Measurements from ENCODE around the gene WDR73. TPM values are rescaled to one million over a fixed set of nuclear protein-coding genes. Genes with fewer than 3 reads are reported as not detected.
"Not testable (repeated sequence)": the region's sequence is repeated elsewhere in the genome, so short reads cannot be mapped to it uniquely, and the experiment has no call there.

WDR73 gene
- polyA plus RNA-seq, 12 donors: 14.2 to 29.9 (median 17.5) TPM; not detected in 1

DNA sequence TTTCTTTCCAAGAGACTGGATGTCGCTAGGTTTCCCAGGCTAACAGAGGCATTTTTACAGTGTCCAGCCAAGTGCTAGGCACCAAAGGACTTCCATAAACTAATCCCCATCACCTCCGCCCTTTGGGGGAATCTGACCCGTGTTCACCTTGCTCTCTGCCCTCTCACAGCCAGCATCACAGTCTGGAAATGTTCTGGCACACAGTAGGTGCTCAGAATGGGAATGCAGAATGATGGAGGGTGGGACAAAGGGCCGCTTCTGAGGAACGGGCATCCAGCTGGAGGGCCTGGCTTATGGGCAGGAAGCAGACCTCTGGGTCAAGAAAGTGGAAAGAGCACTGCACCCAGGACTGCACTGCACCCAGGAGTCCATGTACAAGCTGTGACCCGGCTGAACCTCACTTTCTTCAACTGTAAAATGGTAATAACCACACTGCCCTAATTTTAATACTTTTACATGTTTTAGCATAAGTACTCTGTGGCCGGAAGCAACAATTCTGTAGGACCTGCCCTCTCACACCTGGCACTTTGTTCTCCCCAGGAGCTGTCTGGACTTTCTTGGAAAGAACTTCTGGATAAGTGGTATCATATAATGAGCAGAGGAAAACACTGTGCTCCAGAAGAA, 4.8 kb upstream of the WDR73 start:
- DNase-seq: no peak

DNA sequence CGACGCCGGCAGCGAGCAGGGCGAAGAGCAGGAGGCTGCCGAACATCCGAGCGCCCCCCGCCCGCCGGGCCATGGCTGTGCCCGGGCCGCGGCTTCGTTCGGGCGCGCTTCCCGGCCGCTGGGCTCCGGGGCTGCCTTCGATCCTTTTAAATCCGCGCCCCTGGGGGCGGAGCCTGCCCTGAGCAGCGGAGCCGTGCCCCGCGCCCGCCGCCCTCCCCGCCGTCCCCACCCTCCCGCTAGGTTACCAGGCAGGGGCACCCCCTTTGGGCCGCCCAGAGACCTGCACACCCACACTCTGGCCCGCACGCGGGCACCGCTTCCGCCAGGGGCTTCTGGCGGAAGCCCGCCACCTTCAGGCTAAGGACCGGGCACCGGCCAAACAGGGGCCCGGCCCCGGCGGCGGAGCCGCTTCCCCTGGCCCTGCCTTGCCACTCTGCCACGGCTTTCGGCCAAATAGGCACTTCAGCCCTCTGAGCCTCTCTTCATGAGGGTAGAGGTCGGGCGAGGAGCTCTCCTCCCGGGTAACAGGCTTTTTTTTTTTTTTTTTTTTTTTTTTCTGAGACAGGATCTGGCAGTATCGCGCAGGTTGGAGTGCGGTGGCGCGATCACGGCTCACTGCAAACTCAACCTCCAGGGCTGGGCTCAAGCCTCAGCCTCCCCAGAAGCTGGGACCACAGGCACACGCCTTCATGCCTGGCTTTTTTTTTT, 4.2 kb upstream of the WDR73 start, which contains the start of gene NMB:
Gene NMB, minus strand, starts transcription at position 120 of the 708 bp plus-strand sequence. Its CDS starts 47 bp downstream, at position 73.
- DNase-seq: peak; percentile 59

DNA sequence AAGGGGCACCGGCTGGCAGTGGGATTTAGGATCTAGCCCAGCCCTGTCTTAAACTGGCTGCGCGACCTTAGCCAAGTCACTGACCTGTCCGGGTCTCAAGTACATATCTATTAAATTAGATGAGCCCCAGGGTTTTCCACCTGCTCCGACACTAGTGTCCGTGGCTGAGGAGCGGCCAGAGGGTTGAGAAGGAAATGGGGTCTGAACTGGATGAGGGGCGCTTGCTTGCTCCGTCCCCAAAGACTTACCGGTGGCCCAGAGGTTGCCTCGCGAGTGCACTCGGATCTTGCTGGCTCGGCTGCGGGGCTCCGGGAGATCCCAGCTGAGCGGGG, 3.6 kb upstream of the WDR73 start:
- DNase-seq: no peak

DNA sequence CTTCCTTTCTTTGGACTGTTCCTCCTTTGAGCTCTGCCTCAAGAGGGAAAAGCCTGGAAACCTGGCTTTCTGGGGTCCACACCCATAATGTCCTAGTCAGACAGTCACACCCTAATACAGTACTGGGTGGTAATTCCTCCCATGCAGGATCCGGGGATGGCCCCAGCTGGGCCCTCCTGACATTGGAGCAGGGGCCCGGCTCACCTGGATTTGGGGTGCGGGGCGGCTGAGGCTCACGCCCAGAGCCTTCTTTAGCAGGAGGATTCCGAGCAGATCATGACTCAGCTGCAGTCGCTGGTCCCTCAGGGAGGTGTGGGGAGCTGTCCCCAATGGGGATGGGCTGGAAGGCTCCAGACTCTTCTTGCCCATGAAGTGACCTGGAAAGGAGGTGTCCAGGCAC, 2.9 kb upstream of the WDR73 start:
- DNase-seq: no peak

DNA sequence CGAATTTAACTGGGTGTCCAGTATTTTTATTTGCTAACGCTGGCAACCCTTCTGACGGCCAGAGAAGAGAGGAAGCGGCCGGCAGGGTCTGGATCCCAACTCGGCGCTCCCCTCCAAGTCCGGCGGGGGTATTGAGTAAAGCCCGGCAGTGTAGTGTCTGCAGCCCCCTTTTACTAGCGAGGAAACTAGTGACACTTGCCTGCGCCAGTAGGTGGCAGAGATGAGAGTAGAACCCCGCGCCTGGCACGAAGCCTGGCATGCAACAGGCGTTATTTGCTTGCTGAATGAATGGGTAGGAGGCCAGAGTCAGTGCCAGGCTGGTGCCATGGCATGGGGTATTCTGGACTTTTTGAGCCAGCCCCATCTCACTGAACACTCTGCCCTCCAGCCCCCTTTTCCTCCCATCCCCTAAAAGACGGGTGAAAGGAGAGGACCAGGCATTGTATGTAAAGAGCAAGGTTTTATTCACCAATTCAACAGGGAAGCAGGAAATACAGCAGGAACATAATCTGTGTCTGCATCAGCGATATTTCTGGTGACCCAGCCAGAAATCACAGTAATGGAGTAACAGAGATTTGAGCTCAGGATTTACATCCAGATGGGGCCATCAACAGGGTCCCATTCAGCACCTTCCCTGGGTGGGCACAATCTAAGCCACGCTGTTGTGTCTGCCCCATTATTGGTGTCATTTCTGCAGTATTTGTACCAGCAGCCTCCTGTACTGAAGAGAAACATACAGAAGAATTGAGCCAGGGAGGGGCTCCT, 788 bp upstream of the WDR73 start:
- peak; percentile 70 for DNase-seq

DNA sequence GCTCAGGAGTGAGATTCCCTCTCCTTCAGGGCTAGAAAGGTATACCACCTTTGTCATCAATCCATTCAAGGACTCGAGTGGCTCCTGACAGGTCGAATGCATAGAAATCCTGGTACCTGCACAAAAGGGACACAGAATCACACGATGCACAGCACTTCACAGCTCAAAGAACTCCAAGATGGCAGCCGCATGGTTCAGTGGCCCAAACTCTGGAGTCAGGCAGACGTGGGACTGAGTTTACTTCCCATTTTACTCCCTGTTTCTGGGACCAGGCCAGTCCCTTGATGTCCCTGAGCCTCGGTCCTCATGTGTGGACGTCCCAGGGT, 536 bp downstream of the WDR73 start:
- DNase-seq: no peak

DNA sequence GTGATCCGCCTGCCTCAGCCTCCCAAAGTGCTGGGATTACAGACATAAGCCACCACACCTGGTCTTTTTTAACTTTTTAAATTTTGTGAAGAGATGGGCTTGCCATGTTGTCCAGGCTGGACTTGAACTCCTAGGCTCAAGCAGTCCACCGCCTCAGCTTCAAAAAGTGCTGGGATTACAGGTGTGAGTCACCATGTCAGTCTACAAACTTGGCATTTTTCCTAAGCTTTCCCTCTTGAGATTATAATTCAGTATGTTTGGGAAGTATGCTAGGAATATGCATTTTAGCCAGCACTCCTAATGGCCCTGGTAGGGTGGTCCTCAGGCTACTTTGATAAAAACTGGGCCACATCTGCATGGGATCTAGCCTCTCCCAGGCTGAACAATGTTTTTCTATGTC, 4.4 kb downstream of the WDR73 start:
- DNase-seq: no peak

DNA sequence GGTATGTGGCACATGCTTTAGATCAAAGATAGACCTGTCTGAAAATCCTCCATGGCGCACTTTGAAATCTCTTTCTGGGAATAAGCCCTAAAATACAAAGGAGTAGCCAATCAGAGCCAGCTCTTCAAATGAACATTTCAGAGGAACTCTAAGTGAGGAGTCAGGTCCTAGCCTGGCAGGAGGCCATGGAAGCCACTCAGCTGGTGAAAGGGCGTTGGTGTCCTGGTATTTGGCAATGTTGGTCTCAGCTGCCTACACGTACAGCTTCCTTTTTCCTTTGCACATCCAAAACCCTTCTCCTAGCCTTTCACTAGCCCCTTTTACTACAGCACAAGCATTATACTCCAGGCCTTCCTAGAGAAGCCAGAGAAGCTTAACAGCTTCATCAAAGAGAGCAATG, 5.5 kb downstream of the WDR73 start:
- no peak for DNase-seq

DNA sequence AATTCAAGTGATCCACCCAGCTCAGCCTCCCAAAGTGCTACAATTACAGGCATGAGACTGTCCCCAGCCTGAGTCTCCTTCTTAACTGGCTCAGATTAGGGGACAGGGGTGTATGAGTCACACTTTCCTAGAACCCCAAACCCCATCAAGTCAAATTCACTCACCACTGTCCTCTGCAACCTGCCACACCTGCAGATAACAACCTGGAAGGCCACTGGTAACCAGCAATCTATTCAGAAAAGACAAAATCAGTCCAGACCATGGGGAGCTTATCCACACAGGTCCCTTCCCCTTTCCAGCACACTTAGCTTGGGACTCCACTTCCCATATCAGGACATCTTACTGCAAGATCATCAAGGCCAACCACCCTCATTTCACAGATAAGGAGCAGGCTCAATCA, 6.4 kb downstream of the WDR73 start:
- no peak for DNase-seq

DNA sequence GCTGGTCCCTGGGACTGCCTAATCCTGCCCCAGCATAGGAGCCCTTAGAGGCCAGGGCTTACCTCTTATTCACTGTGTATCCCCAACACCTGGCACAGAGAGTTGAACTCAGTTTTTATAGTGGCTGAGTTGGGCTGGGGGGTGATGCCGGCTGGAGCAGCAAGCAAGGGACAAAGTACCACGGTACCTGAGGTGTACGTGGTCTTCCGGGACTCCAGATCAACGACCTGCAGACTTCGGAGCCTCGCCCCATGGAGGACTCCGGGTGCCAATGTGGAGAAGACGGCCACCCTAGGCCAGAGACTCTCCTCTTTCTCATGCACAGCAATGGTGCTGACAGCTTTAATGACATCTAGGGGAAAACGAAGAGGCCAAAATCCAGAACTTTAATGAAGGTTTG, 8.1 kb downstream of the WDR73 start:
- no peak for DNase-seq

DNA sequence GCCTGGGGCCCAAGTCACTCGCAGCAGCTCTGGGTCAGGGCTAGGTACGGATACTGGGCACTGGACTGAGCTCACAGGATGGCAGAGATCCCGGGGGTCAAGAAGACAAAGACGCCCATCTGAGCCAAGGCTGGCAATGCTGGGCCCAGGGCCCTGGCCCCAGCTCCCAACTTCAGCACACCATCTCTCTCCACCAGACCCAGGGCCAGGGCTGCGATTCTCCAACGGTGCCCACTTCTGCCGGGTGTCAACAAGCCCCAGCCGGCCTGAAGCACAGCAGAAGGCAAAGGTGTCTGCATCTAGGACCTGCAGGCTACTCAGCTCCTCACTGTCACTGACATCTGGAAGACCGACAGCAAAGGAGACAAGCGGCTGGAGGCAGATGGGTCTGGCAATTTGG, 8.6 kb downstream of the WDR73 start:
- DNase-seq: no peak

DNA sequence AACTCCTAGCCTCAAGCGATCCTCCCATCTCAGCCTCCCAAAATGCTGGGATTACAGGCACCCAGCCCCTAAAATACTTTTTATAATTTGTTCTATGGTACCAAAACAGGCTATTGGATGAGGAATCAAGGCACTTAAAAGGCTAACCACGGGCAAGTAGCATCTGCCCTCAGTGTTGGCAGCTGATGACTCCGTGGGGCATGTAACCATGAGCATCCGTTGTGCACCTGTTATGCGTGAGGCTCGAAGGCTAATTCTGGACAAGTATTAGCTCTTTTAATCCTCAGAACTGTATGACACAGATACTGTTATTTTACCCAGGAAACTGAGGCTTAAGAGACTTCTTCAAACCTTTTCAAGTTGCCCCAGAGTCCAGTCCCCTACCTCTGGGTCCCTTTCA, 10.2 kb downstream of the WDR73 start:
- DNase-seq: no peak

DNA sequence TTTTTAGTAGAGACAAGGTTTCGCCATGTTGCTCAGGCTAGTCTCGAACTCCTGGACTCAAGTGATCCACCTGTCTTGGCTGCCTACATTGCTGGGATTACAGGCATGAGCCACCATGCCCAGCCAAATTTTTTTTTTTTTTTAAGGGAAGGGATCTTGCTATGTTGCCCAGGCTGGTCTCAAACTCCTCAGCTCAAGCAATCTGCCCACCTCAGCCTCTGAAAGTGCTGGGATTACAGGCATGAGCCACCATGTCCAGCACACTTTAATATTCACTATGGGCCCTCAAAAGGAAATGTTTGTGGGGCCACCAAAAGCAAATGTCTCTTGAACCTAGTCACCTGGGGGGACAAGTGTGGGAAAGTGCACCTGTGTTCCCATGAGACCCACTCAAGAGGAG, 11.4 kb downstream of the WDR73 start:
- not testable (repeated sequence) for DNase-seq

DNA sequence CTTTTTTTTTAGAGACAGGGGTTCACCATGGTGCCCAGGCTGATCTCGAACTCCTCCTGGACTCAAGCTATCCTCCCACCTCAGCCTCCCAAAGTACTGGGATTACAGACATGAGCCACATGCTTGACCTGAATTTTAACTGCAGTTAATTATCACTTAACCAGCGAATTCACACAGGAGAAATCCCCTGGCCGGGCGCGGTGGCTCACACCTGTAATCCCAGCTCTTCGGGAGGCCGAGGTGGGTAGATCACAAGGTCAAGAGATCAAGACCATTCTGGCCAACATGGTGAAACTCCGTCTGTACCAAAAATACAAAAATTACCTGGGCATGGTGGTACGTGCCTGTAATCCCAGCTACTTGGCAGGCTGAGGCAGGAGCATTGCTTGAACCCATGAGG, 12.2 kb downstream of the WDR73 start:
- not testable (repeated sequence) for DNase-seq

DNA sequence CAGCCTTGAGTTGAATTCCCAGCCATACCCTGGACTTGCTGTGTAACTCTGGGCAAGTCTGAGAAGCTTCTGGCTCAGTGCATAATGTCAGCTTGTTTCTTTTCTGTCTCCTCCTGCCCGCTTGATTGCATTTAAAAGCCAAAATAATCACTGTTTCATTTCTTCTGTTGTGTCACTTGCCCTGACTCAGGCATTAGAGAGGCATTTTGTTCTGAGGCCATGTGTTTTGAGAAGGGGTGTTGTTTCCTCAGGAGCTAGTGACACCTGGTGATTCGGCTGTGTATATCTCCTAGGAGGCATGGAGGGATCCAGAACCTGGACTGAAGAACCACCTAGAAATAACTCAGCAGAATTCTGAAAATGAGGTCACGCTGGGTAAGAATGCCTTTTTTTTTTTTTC, 16.0 kb downstream of the WDR73 start:
- DNase-seq: no peak

DNA sequence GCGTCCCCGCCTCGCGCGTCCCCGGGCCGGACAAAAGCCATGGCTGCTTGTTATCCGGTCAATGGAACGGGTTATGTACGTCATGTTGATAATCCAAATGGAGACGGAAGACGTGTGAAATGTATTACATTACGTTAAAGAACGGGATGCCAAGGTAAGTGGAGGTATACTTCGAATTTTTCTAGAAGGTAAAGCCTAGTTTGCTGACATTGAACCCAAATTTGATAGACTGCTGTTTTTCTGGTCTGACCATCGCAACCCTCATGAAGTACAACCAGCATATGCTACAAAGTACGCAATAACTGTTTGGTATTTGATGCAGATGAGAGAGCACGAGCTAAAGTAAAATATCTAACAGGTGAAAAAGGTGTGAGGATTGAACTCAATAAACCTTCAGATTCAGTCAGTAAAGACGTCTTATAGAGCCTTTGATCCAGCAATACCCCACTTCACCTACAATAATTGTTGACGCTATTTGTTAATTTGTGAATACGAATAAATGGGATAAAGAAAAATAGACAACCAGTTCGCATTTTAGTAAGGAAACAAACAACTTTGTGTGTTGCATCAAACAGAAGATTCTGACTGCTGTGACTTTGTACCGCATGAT, 19.8 kb downstream of the WDR73 start:
- DNase-seq: no peak

DNA sequence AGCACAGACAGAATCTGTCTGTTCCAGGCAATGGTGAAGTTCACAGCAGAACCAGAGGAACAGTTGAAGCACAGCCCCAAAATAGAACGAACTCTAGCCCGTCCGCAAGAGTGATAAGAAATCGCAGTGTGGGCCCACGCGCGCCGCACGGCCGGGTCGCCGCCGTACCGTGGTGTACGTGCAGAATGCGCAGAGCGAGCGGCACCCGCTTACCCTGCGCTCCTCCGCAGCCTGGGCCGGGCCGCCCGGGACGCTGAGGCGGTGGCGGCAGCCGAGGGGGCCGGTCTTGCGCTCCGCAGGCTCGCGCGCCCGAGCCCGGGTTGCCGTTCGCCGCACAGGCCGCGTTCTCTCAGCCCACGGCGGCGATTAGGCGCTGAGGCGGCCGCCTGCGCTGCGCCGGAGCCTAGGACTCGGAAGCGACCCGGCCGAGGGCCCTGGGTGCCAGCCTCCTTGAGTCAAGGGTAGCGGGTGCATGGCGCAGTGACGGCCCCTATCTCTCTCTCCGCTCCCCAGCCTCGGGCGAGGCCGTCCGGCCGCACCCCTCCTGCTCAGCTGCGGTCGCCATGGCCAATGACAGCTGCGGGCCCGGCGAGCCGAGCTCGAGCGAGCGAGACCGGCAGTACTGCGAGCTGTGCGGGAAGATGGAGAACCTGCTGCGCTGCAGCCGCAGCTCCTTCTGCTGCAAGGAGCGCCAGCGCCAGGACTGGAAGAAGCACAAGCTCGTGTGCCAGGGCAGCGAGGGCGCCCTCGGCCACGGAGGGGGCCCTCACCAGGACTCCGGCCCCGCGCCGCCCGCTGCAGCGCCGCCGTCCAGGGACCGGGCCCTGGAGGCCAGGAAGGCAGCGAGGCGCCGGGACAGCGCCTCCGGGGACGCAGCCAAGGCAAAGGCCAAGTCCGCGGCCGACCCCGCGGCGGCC, 20.5 kb downstream of the WDR73 start:
- peak; percentile 77 for DNase-seq

DNA sequence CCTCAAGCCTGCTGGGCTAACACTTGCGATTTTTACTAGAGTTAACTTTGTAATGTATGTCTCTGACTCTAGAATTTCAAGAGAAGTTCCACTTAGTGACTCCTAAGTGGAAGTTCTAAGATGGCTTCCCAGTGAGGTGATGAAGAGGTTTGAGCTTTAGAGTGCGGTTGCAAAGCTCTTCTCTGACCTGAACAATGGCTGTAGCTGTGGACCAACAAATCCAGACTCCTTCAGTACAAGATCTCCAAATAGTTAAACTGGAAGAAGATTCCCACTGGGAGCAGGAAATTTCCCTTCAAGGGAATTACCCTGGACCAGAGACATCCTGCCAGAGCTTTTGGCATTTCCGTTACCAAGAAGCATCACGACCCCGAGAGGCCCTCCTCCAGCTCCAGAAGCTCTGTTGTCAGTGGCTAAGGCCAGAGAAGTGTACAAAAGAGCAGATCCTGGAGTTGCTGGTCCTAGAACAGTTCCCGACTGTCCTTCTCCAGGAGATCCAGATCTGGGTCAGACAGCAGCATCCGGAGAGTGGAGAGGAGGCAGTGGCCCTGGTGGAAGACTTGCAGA, 22.3 kb downstream of the WDR73 start:
- DNase-seq: no peak

DNA sequence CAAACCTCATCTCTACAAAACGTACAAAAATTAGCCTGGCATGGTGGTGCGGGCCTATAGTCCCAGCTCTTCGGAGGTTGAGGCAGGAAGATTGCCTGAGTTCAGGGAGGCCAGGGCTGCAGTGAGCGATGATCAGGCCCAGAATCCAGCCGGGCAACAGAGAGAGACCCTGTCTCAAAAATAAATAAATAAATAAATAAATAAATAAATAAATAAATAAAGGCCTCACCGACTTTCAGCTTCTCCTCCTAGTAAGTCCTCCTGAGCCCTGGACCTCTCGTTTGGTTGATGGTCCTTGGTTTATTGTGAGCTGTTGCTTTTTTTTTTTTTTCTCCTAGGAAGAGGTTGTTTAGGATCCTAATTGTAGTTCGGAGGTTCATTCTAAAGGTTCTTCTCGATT, 25.1 kb downstream of the WDR73 start:
- DNase-seq: no peak

DNA sequence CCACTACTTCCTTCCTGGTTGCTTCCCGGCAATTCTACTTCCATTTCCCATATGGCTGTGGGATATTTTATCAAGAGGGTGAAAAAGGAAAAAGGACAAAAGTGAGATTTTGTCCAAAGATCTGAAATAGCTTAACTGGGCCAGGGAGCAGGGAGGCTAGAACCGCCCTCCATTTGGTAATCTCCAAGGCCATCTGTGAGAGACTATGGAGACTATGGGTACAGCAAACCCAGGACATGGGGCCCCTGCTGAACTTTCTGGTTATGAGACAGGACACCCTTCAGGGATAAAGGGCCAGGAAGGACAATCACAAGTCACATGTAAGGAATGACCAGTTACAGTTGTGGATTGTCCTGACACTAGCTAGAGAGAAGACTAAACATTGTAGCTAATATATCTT, 29.0 kb downstream of the WDR73 start:
- no peak for DNase-seq

DNA sequence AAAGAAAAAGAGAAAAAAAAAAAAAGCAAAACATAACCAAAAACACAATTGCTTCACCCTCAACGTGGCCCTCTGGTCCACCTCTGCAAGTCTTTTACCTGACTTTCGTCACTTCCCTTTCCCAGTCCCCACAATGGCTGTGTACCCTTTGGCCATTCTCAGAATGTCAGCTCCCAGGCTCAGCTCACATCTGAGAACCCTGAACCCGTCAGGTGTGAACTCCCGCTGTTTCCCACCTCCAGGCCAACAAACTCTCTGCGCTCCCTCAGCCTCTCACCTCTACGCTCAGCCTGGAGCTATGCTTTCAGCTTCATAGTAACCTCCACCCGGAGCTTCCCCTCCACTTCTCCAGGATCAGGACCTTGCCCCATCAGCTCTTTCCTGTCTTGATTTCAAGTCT, 29.7 kb downstream of the WDR73 start:
- DNase-seq: no peak
